ENCODE results near the gene HOXA5.

HOXA5 gene

DNA sequence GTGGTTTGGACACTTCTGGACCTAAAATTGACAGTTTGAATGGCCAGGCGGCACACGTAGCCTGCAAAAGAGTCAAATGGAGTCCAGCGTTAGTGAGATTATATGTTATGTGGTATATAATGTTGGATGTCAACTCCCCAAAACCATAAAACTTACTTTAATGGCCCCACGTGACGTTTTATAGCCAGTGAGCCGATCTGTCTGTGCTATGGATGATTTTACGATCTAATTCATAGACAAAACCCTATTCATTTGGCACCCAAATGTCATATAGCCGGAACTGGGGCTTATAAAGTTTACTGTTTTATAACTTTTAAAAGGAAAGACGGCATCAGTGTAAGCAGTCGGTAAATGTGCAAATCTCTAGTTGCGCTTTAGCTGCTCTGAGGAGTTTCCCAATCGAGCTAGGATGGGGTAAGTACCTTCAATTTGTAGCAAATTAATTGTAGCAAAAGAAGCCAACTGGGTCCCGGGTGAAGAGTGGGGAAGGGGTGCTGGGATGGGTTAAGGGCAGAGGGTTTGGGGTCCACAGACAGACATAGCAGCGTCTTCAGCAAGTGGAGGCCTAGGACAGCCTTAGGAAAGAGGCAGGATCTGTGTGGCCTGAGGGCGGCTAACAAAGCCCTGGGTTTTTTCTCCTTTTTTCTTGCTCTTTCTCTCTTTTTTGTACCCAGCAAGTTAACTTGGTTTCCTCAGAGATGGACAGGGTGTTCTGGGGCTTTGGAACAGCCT, 3.2 kb downstream of the HOXA5 start:
- no peak for TF ChIP-seq POLR2AphosphoS5 (IDR thresholded peaks at IDR 0.05; ENCODE audit: low read depth)
- TF ChIP-seq, protein P1, sequence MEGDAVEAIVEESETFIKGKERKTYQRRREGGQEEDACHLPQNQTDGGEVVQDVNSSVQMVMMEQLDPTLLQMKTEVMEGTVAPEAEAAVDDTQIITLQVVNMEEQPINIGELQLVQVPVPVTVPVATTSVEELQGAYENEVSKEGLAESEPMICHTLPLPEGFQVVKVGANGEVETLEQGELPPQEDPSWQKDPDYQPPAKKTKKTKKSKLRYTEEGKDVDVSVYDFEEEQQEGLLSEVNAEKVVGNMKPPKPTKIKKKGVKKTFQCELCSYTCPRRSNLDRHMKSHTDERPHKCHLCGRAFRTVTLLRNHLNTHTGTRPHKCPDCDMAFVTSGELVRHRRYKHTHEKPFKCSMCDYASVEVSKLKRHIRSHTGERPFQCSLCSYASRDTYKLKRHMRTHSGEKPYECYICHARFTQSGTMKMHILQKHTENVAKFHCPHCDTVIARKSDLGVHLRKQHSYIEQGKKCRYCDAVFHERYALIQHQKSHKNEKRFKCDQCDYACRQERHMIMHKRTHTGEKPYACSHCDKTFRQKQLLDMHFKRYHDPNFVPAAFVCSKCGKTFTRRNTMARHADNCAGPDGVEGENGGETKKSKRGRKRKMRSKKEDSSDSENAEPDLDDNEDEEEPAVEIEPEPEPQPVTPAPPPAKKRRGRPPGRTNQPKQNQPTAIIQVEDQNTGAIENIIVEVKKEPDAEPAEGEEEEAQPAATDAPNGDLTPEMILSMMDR (IDR thresholded peaks at IDR 0.05; ENCODE audit: insufficient read depth, low read length), result no peak
- TF ChIP-seq, protein P2, sequence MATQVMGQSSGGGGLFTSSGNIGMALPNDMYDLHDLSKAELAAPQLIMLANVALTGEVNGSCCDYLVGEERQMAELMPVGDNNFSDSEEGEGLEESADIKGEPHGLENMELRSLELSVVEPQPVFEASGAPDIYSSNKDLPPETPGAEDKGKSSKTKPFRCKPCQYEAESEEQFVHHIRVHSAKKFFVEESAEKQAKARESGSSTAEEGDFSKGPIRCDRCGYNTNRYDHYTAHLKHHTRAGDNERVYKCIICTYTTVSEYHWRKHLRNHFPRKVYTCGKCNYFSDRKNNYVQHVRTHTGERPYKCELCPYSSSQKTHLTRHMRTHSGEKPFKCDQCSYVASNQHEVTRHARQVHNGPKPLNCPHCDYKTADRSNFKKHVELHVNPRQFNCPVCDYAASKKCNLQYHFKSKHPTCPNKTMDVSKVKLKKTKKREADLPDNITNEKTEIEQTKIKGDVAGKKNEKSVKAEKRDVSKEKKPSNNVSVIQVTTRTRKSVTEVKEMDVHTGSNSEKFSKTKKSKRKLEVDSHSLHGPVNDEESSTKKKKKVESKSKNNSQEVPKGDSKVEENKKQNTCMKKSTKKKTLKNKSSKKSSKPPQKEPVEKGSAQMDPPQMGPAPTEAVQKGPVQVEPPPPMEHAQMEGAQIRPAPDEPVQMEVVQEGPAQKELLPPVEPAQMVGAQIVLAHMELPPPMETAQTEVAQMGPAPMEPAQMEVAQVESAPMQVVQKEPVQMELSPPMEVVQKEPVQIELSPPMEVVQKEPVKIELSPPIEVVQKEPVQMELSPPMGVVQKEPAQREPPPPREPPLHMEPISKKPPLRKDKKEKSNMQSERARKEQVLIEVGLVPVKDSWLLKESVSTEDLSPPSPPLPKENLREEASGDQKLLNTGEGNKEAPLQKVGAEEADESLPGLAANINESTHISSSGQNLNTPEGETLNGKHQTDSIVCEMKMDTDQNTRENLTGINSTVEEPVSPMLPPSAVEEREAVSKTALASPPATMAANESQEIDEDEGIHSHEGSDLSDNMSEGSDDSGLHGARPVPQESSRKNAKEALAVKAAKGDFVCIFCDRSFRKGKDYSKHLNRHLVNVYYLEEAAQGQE (IDR thresholded peaks at IDR 0.05; ENCODE audit: insufficient replicate concordance, low read depth), result no peak
- no peak for TF ChIP-seq GABPA (IDR thresholded peaks at IDR 0.05; ENCODE audit: low read depth)
- DNase-seq (ENCODE audit: low read depth in 1 of 2, low spot score in 1 of 2), result no peak
- Histone ChIP-seq H3K27ac (replicated peaks) (no peak overlapping the region), H3K4me3 (replicated peaks; ENCODE audit: insufficient read depth, low read length) (no peak overlapping the region), H3K27me3 (ENCODE audit: insufficient read depth, poor library complexity, severe bottlenecking) (peaks cover 3% of the 10 kb centered on the region)

DNA sequence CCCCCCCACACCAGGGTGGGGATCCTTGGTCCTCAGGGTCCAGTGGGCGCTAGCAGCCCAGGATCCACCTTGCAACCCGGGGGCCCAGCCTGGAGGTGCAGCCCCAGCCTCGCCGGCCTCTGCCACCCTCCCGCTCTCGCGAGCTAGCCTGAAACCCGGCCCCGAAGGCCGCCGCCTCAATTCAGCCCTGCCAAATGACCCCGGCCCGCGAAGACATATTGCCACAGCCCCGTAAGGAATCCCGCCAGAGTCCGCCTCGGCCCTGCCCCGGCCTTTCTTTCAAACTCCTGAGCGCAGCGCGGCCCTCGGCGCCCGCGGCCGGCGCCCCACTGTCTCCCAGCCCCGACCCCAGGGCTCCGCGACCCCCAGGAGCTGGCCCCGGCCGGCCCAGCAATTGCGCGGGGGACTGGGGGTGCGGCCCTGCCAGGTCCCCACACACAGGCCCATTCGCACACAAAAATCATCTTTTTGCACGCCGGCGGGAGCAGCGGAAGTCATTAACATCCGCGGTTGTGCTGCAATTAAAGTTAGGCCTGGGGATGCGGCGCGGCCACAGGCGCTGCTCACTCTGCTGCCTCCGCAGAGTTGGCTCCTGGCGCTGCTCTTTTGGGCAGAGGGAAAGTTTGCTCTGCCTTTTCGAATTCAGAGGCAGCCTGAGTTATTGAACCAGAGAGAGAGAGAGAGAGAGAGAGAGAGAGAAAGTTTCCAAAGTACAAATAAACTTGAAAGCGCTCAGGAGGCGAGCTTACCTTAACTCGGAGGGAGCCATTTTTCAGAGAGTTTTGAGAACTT, 4.0 kb downstream of the HOXA5 start:
- Histone ChIP-seq H3K27ac (replicated peaks) (no peak overlapping the region), H3K4me3 (replicated peaks; ENCODE audit: insufficient read depth, low read length) (no peak overlapping the region), H3K27me3 (ENCODE audit: insufficient read depth, poor library complexity, severe bottlenecking) (peaks cover 3% of the 10 kb centered on the region)
- no peak for DNase-seq (ENCODE audit: low read depth in 1 of 2, low spot score in 1 of 2)
- TF ChIP-seq GABPA (IDR thresholded peaks at IDR 0.05; ENCODE audit: low read depth) (no peak), SPI1 (IDR thresholded peaks at IDR 0.05; ENCODE audit: borderline replicate concordance, low read depth) (no peak), POLR2AphosphoS5 (IDR thresholded peaks at IDR 0.05; ENCODE audit: low read depth) (no peak)
- TF ChIP-seq, protein P2 (IDR thresholded peaks at IDR 0.05; ENCODE audit: insufficient replicate concordance, low read depth), result no peak
- TF ChIP-seq, protein P1 (IDR thresholded peaks at IDR 0.05; ENCODE audit: insufficient read depth, low read length), result no peak

DNA sequence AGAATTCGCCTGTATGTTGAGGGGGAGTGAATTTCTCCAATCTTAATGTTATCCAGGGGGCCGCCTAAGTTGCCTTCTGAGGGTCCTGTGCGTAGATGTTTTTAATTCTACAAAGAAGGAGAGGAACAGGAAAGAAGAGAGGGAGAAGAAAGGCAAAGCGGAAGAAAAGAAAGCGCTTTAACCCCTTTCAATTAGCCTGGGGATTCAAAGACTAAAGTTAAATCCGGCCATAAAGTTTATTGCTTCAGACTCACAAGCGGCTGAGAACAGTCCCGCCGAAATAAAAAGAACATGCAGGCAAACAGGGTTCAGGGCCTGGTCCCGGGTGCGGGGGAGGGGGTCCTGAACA, 4.5 kb downstream of the HOXA5 start:
- no peak for TF ChIP-seq POLR2AphosphoS5 (IDR thresholded peaks at IDR 0.05; ENCODE audit: low read depth)
- TF ChIP-seq, protein P1 (IDR thresholded peaks at IDR 0.05; ENCODE audit: insufficient read depth, low read length), result no peak
- H3K4me3 ChIP-seq (replicated peaks; ENCODE audit: insufficient read depth, low read length), result no peak overlapping the region
- H3K27ac ChIP-seq (replicated peaks), result no peak overlapping the region
- H3K27me3 ChIP-seq (ENCODE audit: insufficient read depth, poor library complexity, severe bottlenecking), result peaks cover 3% of the 10 kb centered on the region
- no peak for DNase-seq (ENCODE audit: low read depth in 1 of 2, low spot score in 1 of 2)

Data from HL-60 (cell line).